Astrocyte (in vitro differentiated cells and primary cell): ENCODE results near the gene DNAJB9.
"Not testable (repeated sequence)": the region's sequence is repeated elsewhere in the genome, so short reads cannot be mapped to it uniquely, and the experiment has no call there.

Experiments used
- CTCF ChIP-seq: IDR thresholded peaks from 2 replicates; pipeline ENCODE4 v1.5.1; 2011; ENCODE audit warnings: low read depth, mild to moderate bottlenecking, inconsistent platforms, low read length, moderate library complexity; ENCODE audit not compliant: insufficient read depth
- EZH2 ChIP-seq: IDR thresholded peaks from 2 replicates; pipeline ENCODE4 v1.6.1; 2012; ENCODE audit warnings: mild to moderate bottlenecking, low read length, inconsistent platforms; ENCODE audit not compliant: insufficient read depth

- not testable (repeated sequence) for TF ChIP-seq CTCF, EZH2
Observed at GRCh38 chr7:108548141-108548896, 21.4 kb upstream of the DNAJB9 start.
